HUES64 (cell line): ENCODE results near the gene ENTPD7.

Experiments used
- H3K27ac ChIP-seq: 2 replicates; pipeline ENCODE4 v1.7.0; 2013; ENCODE audit warnings: low read depth, low read length, inconsistent platforms
- H3K27me3 ChIP-seq: 2 replicates; pipeline ENCODE4 v1.6.1; 2013; ENCODE audit warnings: mild to moderate bottlenecking, low read length; ENCODE audit not compliant: insufficient read depth
- H3K36me3 ChIP-seq: 2 replicates; pipeline ENCODE4 v1.6.1; 2013; ENCODE audit warnings: mild to moderate bottlenecking, low read length; ENCODE audit not compliant: insufficient read depth
- H3K4me1 ChIP-seq: 2 replicates; pipeline ENCODE4 v1.6.1; 2013; ENCODE audit warnings: mild to moderate bottlenecking, low read length, moderate library complexity; ENCODE audit not compliant: insufficient read depth
- H3K4me3 ChIP-seq: 2 replicates; pipeline ENCODE4 v1.5.1; 2013; ENCODE audit warnings: mild to moderate bottlenecking, low read length, moderate library complexity
- H3K9ac ChIP-seq: 2 replicates; pipeline ENCODE4 v1.6.1; 2013; ENCODE audit warnings: mild to moderate bottlenecking, low read depth, low read length
- H3K9me3 ChIP-seq: 2 replicates; pipeline ENCODE4 v1.6.1; 2013; ENCODE audit warnings: low read depth, low read length; ENCODE audit not compliant: insufficient read depth
- WGBS: fragments of 150-250, 120-280 bp; methylation state at CpG from one replicate; pipeline ENCODE4 v1.1.7; 2013; ENCODE audit warnings: missing lambda C conversion rate; 5-methylcytosine and 5-hydroxymethylcytosine counted together

ENTPD7 gene

DNA sequence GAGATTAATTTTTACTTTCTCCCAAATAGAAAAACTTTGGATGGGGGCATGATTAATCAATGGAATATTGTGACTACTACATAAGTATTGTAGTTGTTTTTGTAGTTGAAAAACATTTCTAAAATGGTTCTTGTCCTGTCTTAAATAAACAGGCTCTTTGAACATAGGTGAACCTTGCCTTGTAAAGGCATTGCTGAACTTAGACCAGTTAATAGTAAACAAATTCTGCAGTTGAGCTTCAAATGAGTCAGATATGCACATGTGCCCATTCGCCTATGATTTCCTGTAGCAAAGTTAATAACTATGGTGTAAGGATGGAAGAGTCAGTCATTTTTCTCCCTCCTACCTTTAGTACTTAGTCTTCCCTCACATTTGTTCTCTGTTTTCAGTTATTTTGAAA lies 95.4 kb downstream of the ENTPD7 start:
- no peak overlapping the region for H3K9ac ChIP-seq

More for the DNA sequence above, 95.4 kb downstream of the ENTPD7 start:
- Histone ChIP-seq H3K27ac (no peak overlapping the region), H3K4me3 (no peak overlapping the region), H3K27me3 (no peaks in the 10 kb centered on the region), H3K36me3 (peaks cover 95% of the 10 kb centered on the region), H3K9me3 (no peaks in the 10 kb centered on the region), H3K4me1 (no peaks in the 10 kb centered on the region)
- no CpG with 5 or more reads among the region's 1 CpG for WGBS
